ENCODE measurements around the gene NLRP6.

Gene NLRP6

GRCh38 chr11:288478-289397 lies 10.5 kb downstream of the NLRP6 start, which contains the start of gene PGGHG:
Gene PGGHG (plus strand): TSS chr11:289126. CDS start chr11:289817, 691 bp downstream.
- DNase-seq (ENCODE audit: extremely low read depth, low read depth), result no peak

GRCh38 chr11:289398-289711 lies 11.1 kb downstream of the NLRP6 start:
- TF ChIP-seq CTCF (IDR thresholded peaks at IDR 0.05; ENCODE audit: low read depth, low read length), result no peak
- no peak for DNase-seq (ENCODE audit: extremely low read depth, low read depth)

More at GRCh38 chr11:288478-289397, 10.5 kb downstream of the NLRP6 start, which contains the start of gene PGGHG:
- no peak for TF ChIP-seq CTCF (IDR thresholded peaks at IDR 0.05; ENCODE audit: low read depth, low read length)

GRCh38 chr11:289712-290620 lies 11.8 kb downstream of the NLRP6 start:
- no peak for TF ChIP-seq CTCF (IDR thresholded peaks at IDR 0.05; ENCODE audit: low read depth, low read length)
- DNase-seq (ENCODE audit: extremely low read depth, low read depth), result no peak

- no peak for TF ChIP-seq CTCF (IDR thresholded peaks at IDR 0.05; ENCODE audit: low read depth, low read length)
- DNase-seq (ENCODE audit: extremely low read depth, low read depth), result no peak
These were observed 12.5 kb downstream of the NLRP6 start for GRCh38 chr11:290621-291231.

GRCh38 chr11:291281-292210 lies 13.3 kb downstream of the NLRP6 start:
- DNase-seq (ENCODE audit: extremely low read depth, low read depth), result no peak

More at GRCh38 chr11:291281-292210, 13.3 kb downstream of the NLRP6 start:
- no peak for TF ChIP-seq CTCF (IDR thresholded peaks at IDR 0.05; ENCODE audit: low read depth, low read length)
